GM23248 (cell line): ENCODE results near the gene SGSM1. TPM values are rescaled to one million over a fixed set of nuclear protein-coding genes. Genes with fewer than 3 reads are reported as not detected.

Experiments
- DNase-seq: peaks from one replicate; pipeline ENCODE4 v3.0.0-alpha.2; 2015
- H2AFZ ChIP-seq: fragments of 200-600 bp; sonication (generic); 2 replicates; pipeline ENCODE4 v1.6.1; 2016; ENCODE audit warnings: antibody characterized with exemption
- H3F3A ChIP-seq: fragments of 200-600 bp; sonication (generic); 2 replicates; pipeline ENCODE4 v1.6.1; 2016; ENCODE audit warnings: mild to moderate bottlenecking, antibody characterized with exemption, mixed run types; ENCODE audit not compliant: insufficient read depth
- H3K27ac ChIP-seq: fragments of 200-600 bp; sonication (generic); 2 replicates; pipeline ENCODE4 v1.5.1; 2016; ENCODE audit warnings: mild to moderate bottlenecking
- H3K27me3 ChIP-seq: fragments of 200-600 bp; sonication (generic); replicated peaks from 2 replicates; pipeline ENCODE4 v1.6.1; 2016; ENCODE audit warnings: mild to moderate bottlenecking; ENCODE audit not compliant: insufficient read depth
- H3K36me3 ChIP-seq: fragments of 200-600 bp; sonication (generic); 2 replicates; pipeline ENCODE4 v1.6.1; 2016; ENCODE audit warnings: low read depth, mild to moderate bottlenecking
- H3K4me1 ChIP-seq: fragments of 200-600 bp; sonication (generic); 2 replicates; pipeline ENCODE4 v1.6.1; 2016; ENCODE audit warnings: mild to moderate bottlenecking; ENCODE audit not compliant: insufficient read depth
- H3K4me2 ChIP-seq: fragments of 200-600 bp; sonication (generic); one replicate; pipeline ENCODE4 v1.6.1; 2016; ENCODE audit warnings: mild to moderate bottlenecking; ENCODE audit not compliant: unreplicated experiment
- H3K4me3 ChIP-seq: fragments of 200-600 bp; sonication (generic); 2 replicates; pipeline ENCODE4 v1.5.1; 2016; ENCODE audit warnings: mild to moderate bottlenecking
- H3K79me2 ChIP-seq: fragments of 200-600 bp; sonication (generic); 2 replicates; pipeline ENCODE4 v1.6.1; 2016; ENCODE audit warnings: mild to moderate bottlenecking; ENCODE audit not compliant: insufficient read depth
- H3K9ac ChIP-seq: fragments of 200-600 bp; sonication (generic); 2 replicates; pipeline ENCODE4 v1.6.1; 2016; ENCODE audit warnings: mild to moderate bottlenecking
- H3K9me2 ChIP-seq: fragments of 200-600 bp; sonication (generic); 2 replicates; pipeline ENCODE4 v1.6.1; 2016; ENCODE audit warnings: mixed run types, mild to moderate bottlenecking, moderate library complexity; ENCODE audit not compliant: insufficient read depth
- H3K9me3 ChIP-seq: fragments of 200-600 bp; sonication (generic); one replicate; pipeline ENCODE4 v1.6.1; 2017; ENCODE audit warnings: low read depth
- H4K20me1 ChIP-seq: fragments of 200-600 bp; sonication (generic); 2 replicates; pipeline ENCODE4 v1.6.0; 2016; ENCODE audit not compliant: insufficient read depth
- EZH2 ChIP-seq: fragments of 200-600 bp; sonication (generic); IDR thresholded peaks from 2 replicates; pipeline ENCODE4 v1.6.1; 2018; ENCODE audit warnings: antibody characterized with exemption, mild to moderate bottlenecking; ENCODE audit not compliant: insufficient read depth, poor library complexity, severe bottlenecking
- EZH2phosphoT487 ChIP-seq: fragments of 200-600 bp; sonication (generic); IDR thresholded peaks from 2 replicates; pipeline ENCODE4 v1.6.1; 2018; ENCODE audit warnings: antibody characterized with exemption, moderate library complexity, mild to moderate bottlenecking, low read depth; ENCODE audit not compliant: insufficient read depth
- WGBS, 2 experiments: methylation state at CpG; one replicate each; pipeline ENCODE4 v1.1.6; 2015 to 2017; ENCODE audit warnings: low lambda C conversion rate in 2 of 2, low coverage in 1 of 2; ENCODE audit errors: missing lambda C conversion rate in 2 of 2; 5-methylcytosine and 5-hydroxymethylcytosine counted together
- in situ Hi-C: fragments of 300-500 bp; cut with MboI; formaldehyde crosslinking; loops from 2 replicates; pipeline ENCODE4 v1.15.0; 2020
- polyA plus RNA-seq: library from polyadenylated mRNA; unstranded; fragments of >200 nt; fragmentation: Nextera tagmentation; extraction: Ambion mirVana; gene quantifications from 2 replicates; pipeline ENCODE4 v1.2.1, GENCODE V29; 2016
- total RNA-seq: library from RNA; depleted of rRNA; stranded (reverse); fragments of >200 nt; shearing (Covaris generic); gene quantifications from 2 replicates; pipeline ENCODE4 v1.2.3, GENCODE V29; 2014

The SGSM1 gene
- total and polyA plus RNA-seq, 2 experiments from 2014 or later: not detected

DNA sequence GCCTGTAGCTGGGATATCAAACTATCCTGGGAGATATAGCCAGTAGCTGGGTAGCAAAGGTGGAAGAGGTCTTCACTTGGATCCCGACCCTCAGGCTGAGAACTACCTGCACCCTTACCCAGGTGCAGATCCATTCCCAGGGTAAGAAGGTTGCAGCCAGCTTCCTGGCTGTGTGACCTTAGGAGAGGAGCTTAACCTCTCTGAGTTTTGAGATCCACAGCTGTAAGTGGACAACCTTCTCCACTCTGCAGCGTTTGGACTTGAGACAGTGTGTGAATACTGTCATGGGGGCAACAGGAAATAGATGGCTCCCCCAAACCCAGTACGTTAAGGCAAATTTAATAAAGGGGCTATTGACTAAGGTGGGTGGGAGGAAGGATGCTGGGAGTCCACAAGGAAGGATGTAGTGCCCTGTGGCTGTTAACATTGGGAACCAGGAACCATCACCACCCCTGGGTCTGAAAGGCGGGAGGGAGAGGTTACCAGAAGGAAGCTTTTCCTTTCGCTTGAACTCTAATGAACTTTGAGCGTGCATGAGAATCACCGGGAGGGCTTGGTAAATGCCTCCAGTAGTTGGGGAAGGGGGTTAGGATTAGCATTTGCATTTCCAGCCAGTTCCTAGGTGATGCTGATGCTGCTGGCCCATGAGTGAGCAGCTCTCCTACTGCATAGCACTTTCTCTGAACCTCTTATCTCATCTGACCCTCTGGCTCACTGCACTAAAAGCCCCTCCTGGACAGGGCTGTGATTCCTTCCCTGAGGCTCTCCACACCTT lies 24.4 kb downstream of the SGSM1 start:
- no peak for TF ChIP-seq EZH2
- no peak for TF ChIP-seq EZH2phosphoT487
- Histone ChIP-seq H3K27ac (no peak overlapping the region), H3K9me2 (no peaks in the 10 kb centered on the region), H3K4me3 (no peak overlapping the region), H3K4me1 (no peaks in the 10 kb centered on the region), H3K79me2 (no peaks in the 10 kb centered on the region), H3K36me3 (no peaks in the 10 kb centered on the region), H3K4me2 (no peak overlapping the region), H3F3A (no peaks in the 10 kb centered on the region), H2AFZ (no peak overlapping the region), H3K9me3 (no peaks in the 10 kb centered on the region), H3K27me3 (no peaks in the 10 kb centered on the region; the same call in 1 of the 2 replicates), H4K20me1 (no peaks in the 10 kb centered on the region), H3K9ac (no peak overlapping the region)
- DNase-seq: no peak
- 19 to 24% methylated on average over 7 of the region's 7 CpGs for WGBS, 2 experiments
- in situ Hi-C loops: loop anchor here (10.0 kb wide), 1 partner anchor 56 kb away; the partner anchor contains the start of gene PIWIL3

DNA sequence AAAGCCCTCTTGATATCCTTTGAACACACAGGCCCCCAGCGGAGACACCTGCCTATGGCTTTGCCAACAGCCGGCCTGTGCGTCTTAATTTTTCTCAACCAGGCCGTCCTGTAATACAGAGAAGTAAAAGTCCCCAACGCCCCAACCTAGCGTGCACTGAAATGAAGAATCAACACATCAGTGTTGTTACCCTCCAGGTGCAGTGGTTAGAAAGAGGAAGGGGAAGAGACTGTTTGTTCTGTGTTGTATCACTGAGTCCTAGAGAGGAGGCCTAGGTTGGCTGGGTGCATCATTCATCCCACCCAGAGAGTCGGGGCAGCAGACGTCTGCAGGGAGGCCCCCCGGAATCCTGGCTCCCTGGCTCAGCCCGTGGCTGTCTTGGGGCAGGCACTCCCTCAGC lies 25.7 kb downstream of the SGSM1 start:
- Histone ChIP-seq H3K9ac (no peak overlapping the region), H3K9me3 (no peaks in the 10 kb centered on the region), H3K4me3 (no peak overlapping the region), H3K79me2 (no peaks in the 10 kb centered on the region), H3F3A (no peaks in the 10 kb centered on the region), H3K4me2 (no peak overlapping the region), H3K4me1 (no peaks in the 10 kb centered on the region), H3K27ac (no peak overlapping the region), H3K36me3 (no peaks in the 10 kb centered on the region), H3K27me3 (no peaks in the 10 kb centered on the region; the same call in 1 of the 2 replicates), H3K9me2 (no peaks in the 10 kb centered on the region), H2AFZ (no peak overlapping the region), H4K20me1 (no peaks in the 10 kb centered on the region)
- DNase-seq: no peak
- TF ChIP-seq EZH2 (no peak), EZH2phosphoT487 (no peak)
- 48 to 62% methylated on average over 10 of the region's 10 CpGs for WGBS, 2 experiments
- in situ Hi-C loops: loop anchor here (10.0 kb wide), 1 partner anchor 57 kb away; the partner anchor contains the start of gene PIWIL3

DNA sequence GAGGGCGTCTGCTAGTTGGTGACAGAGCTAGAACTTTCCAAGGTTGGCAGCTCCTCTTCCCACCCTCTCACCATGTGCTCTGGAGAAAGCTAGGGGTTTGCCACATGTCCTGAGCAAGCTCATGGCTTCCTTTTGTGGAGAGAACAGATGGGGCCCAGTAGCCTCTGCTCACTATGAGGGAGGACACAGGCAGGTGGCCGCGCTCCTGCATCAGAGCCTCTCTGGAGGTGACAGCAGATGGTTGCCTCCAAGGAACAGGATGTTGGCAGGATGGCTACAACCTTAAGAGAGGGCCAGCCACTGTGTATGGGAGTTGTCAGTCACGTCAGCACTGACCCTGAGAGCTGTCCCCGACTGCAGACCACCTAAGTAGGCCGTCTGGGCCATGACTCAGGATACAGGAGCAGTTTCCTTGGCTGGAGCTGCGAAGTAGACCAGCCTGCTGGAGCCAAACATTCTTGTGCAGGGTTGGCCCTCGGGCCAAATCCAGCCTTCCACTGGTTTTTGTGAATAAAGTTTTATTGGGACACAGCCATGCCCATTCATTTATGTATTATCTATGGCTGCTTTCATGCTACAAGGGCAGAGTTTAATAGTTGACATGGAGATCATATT lies 28.0 kb downstream of the SGSM1 start:
- H3K4me1 ChIP-seq: no peaks in the 10 kb centered on the region
- WGBS, 2 experiments: 38 to 44% methylated on average over 7 to 8 of the region's 8 CpGs
- DNase-seq: no peak
- no peak overlapping the region for H3K4me2 ChIP-seq
- no peak overlapping the region for H3K4me3 ChIP-seq
- H3K27me3 ChIP-seq: no peaks in the 10 kb centered on the region
- in situ Hi-C loops: loop anchor here (10.0 kb wide), 1 partner anchor 59 kb away; the partner anchor contains the start of gene PIWIL3
- no peaks in the 10 kb centered on the region for H3K9me2 ChIP-seq
- TF ChIP-seq EZH2 (no peak), EZH2phosphoT487 (no peak)
- no peak overlapping the region for H3K27ac ChIP-seq
- H4K20me1 ChIP-seq: no peaks in the 10 kb centered on the region
- H2AFZ ChIP-seq: no peak overlapping the region
- H3K36me3 ChIP-seq: no peaks in the 10 kb centered on the region
- no peak overlapping the region for H3K9ac ChIP-seq
- H3K9me3 ChIP-seq: no peaks in the 10 kb centered on the region
- H3F3A ChIP-seq: no peaks in the 10 kb centered on the region
- no peaks in the 10 kb centered on the region for H3K79me2 ChIP-seq

DNA sequence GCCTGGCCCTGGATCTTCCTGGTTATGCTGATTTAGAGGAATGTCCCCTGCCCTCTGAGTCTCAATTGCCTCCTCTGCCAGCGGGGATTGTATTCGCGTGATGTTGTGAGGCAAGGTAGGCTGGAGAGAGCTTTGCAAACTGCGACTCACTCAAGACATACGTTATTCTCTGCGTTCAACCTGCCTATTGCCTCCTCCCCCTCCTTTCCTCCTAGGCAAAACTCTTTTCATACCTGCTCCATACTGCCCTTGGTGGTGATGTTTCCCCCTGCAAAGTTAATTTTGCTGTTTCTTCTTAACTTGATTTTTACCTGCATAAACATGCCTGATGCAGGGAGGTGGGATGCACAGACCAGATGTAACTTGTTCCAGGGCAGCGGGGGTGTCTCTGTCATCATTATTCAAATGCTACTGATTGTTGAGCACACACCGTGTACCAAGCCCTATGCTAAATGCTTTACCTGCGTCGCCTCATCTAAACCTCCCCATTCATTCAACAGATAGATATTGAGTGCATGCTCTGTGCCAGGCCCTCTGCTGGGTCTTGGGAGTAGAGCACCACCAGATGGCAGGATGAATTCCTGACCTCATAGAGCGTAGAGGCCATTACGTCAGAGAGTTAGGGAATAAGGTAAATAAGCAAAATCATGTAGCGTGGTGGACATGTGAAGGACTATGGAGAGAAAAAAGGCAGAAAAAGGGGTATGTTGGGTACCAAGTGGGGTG lies 29.0 kb downstream of the SGSM1 start:
- no peaks in the 10 kb centered on the region for H4K20me1 ChIP-seq
- no peak overlapping the region for H3K4me2 ChIP-seq
- H3K79me2 ChIP-seq: no peaks in the 10 kb centered on the region
- no peak overlapping the region for H3K9ac ChIP-seq
- no peaks in the 10 kb centered on the region for H3F3A ChIP-seq
- H3K27me3 ChIP-seq: no peaks in the 10 kb centered on the region
- WGBS, 2 experiments: 21 to 23% methylated on average over 13 of the region's 13 CpGs
- H3K4me1 ChIP-seq: no peaks in the 10 kb centered on the region
- no peak for TF ChIP-seq EZH2
- no peak for TF ChIP-seq EZH2phosphoT487
- H3K9me3 ChIP-seq: no peaks in the 10 kb centered on the region
- H3K27ac ChIP-seq: no peak overlapping the region
- H2AFZ ChIP-seq: no peak overlapping the region
- H3K9me2 ChIP-seq: no peaks in the 10 kb centered on the region
- in situ Hi-C loops: loop anchor here (10.0 kb wide), 1 partner anchor 60 kb away; the partner anchor contains the start of gene PIWIL3
- no peak overlapping the region for H3K4me3 ChIP-seq
- no peaks in the 10 kb centered on the region for H3K36me3 ChIP-seq
- peak; percentile 52 for DNase-seq
